ENCODE results near the gene PLEKHS1. TPM values are rescaled to one million over a fixed set of nuclear protein-coding genes. Genes with fewer than 3 reads are reported as not detected.

The PLEKHS1 gene
- total RNA-seq, 2 experiments from 2014 or later = 0.08 TPM; not detected in 1

GRCh38 chr10:113754125-113754524, 2.6 kb downstream of the PLEKHS1 start:
- Mint-ChIP-seq H3K27ac (no peak overlapping the region), H3K27me3 (peaks cover 10% of the 10 kb centered on the region), H3K4me1 (ENCODE audit: low read depth) (no peaks in the 10 kb centered on the region), H3K4me3 (no peak overlapping the region), H3K36me3 (ENCODE audit: low read depth) (no peaks in the 10 kb centered on the region), H3K9me3 (no peaks in the 10 kb centered on the region)
- no peaks in the 10 kb centered on the region for H3K36me3 ChIP-seq (ENCODE audit: insufficient read depth, low read length)
- no peaks in the 10 kb centered on the region for H3K4me1 ChIP-seq (ENCODE audit: insufficient read depth, low read length)
- DNase-seq (no peak), ATAC-seq (ENCODE audit: poor library complexity) (no peak)
- peaks cover 0 to 2% of the 10 kb centered on the region in 2 experiments for H3K27me3 ChIP-seq (ENCODE audit: control insufficient read depth in 1 of 2, insufficient read depth in 2 of 2, low read length in 2 of 2)
- H3K27ac ChIP-seq (ENCODE audit: low read depth in 1 of 2, low read length in 2 of 2) = no peak overlapping the region
- intact Hi-C loops (cut with DNase I, micrococcal nuclease) = no loop called here
- ChIA-PET POLR2A (no interaction called here), CTCF (no interaction called here)
- H3K4me3 ChIP-seq (ENCODE audit: low read length) = no peak overlapping the region
- no peaks in the 10 kb centered on the region for H3K9me3 ChIP-seq (ENCODE audit: control insufficient read depth in 1 of 2, insufficient read depth in 1 of 2, low read length in 2 of 2)
- no peak for TF ChIP-seq CTCF (IDR thresholded peaks at IDR 0.05)

- no peaks in the 10 kb centered on the region for H3K4me1 Mint-ChIP-seq (ENCODE audit: low read depth)
- H3K27me3 ChIP-seq (ENCODE audit: control insufficient read depth in 1 of 2, insufficient read depth in 2 of 2, low read length in 2 of 2) = peaks cover 0 to 2% of the 10 kb centered on the region in 2 experiments
- intact Hi-C loops (cut with DNase I, micrococcal nuclease) = no loop called here
- no peak overlapping the region for H3K27ac Mint-ChIP-seq
- H3K27me3 Mint-ChIP-seq = peaks cover 10% of the 10 kb centered on the region
- H3K27ac ChIP-seq (ENCODE audit: low read depth in 1 of 2, low read length in 2 of 2) = no peak overlapping the region
- H3K4me3 Mint-ChIP-seq = no peak overlapping the region
- no peaks in the 10 kb centered on the region for H3K36me3 ChIP-seq (ENCODE audit: insufficient read depth, low read length)
- DNase-seq = no peak
- POLR2A ChIA-PET = no interaction called here
- CTCF ChIA-PET = no interaction called here
- no peaks in the 10 kb centered on the region for H3K9me3 ChIP-seq (ENCODE audit: control insufficient read depth in 1 of 2, insufficient read depth in 1 of 2, low read length in 2 of 2)
- ATAC-seq (ENCODE audit: poor library complexity) = no peak
- TF ChIP-seq CTCF (IDR thresholded peaks at IDR 0.05) = no peak
- H3K9me3 Mint-ChIP-seq = no peaks in the 10 kb centered on the region
- H3K4me1 ChIP-seq (ENCODE audit: insufficient read depth, low read length) = no peaks in the 10 kb centered on the region
- H3K4me3 ChIP-seq (ENCODE audit: low read length) = no peak overlapping the region
- H3K36me3 Mint-ChIP-seq (ENCODE audit: low read depth) = no peaks in the 10 kb centered on the region
Measured at GRCh38 chr10:113754768-113755167, 3.3 kb downstream of the PLEKHS1 start.

- H3K4me3 Mint-ChIP-seq = no peak overlapping the region
- Histone ChIP-seq H3K36me3 (ENCODE audit: insufficient read depth, low read length) (no peaks in the 10 kb centered on the region), H3K27me3 (ENCODE audit: control insufficient read depth in 1 of 2, insufficient read depth in 2 of 2, low read length in 2 of 2) (peaks cover 0 to 2% of the 10 kb centered on the region in 2 experiments), H3K4me1 (ENCODE audit: insufficient read depth, low read length) (no peaks in the 10 kb centered on the region), H3K4me3 (ENCODE audit: low read length) (no peak overlapping the region), H3K27ac (ENCODE audit: low read depth in 1 of 2, low read length in 2 of 2) (no peak overlapping the region), H3K9me3 (ENCODE audit: control insufficient read depth in 1 of 2, insufficient read depth in 1 of 2, low read length in 2 of 2) (no peaks in the 10 kb centered on the region)
- H3K9me3 Mint-ChIP-seq = no peaks in the 10 kb centered on the region
- no peak for TF ChIP-seq CTCF (IDR thresholded peaks at IDR 0.05)
- CTCF ChIA-PET = no interaction called here
- no peaks in the 10 kb centered on the region for H3K4me1 Mint-ChIP-seq (ENCODE audit: low read depth)
- POLR2A ChIA-PET = interaction anchor here (1.1 kb wide), 1 partner anchor 31 kb away, joined by 3 read pairs; no protein-coding TSS in a partner anchor
- DNase-seq = no peak
- no peak overlapping the region for H3K27ac Mint-ChIP-seq
- H3K27me3 Mint-ChIP-seq = peaks cover 10% of the 10 kb centered on the region
- H3K36me3 Mint-ChIP-seq (ENCODE audit: low read depth) = no peaks in the 10 kb centered on the region
- ATAC-seq (ENCODE audit: poor library complexity) = no peak
- intact Hi-C loops (cut with DNase I, micrococcal nuclease) = no loop called here
Measured at GRCh38 chr10:113756940-113757543, 5.6 kb downstream of the PLEKHS1 start.
